GM23338 (cell line): ENCODE results near the gene RNF135.

Experiments used
- CREB1 ChIP-seq: fragments of 250-450 bp; sonication (Bioruptor Pico); IDR thresholded peaks from 2 replicates; pipeline ENCODE4 v1.5.0; 2020; ENCODE audit warnings: low read depth, mild to moderate bottlenecking, moderate library complexity
- EZH2 ChIP-seq: fragments of 200-600 bp; sonication (generic); IDR thresholded peaks from one replicate; pipeline ENCODE4 v1.8.0; 2017; ENCODE audit warnings: antibody characterized with exemption, mild to moderate bottlenecking, low read depth; ENCODE audit not compliant: unreplicated experiment
- EZH2phosphoT487 ChIP-seq: fragments of 200-600 bp; sonication (generic); IDR thresholded peaks from one replicate; pipeline ENCODE4 v1.8.1; 2018; ENCODE audit warnings: antibody characterized with exemption; ENCODE audit not compliant: unreplicated experiment
- JUNB ChIP-seq: IDR thresholded peaks from one replicate; pipeline ENCODE4 v1.6.1; 2016; ENCODE audit warnings: antibody characterized with exemption; ENCODE audit not compliant: unreplicated experiment
- NANOG ChIP-seq: IDR thresholded peaks from 2 replicates; pipeline ENCODE4 v1.6.1; 2016; ENCODE audit warnings: antibody characterized with exemption, borderline replicate concordance
- POLR2AphosphoS5 ChIP-seq: IDR thresholded peaks from 2 replicates; pipeline ENCODE4 v1.6.1; 2016; ENCODE audit warnings: antibody characterized with exemption, low read depth
- STAT1 ChIP-seq: IDR thresholded peaks from one replicate; pipeline ENCODE4 v1.6.1; 2016; ENCODE audit warnings: antibody characterized with exemption; ENCODE audit not compliant: unreplicated experiment
- ZNF114 ChIP-seq: fragments of 250-450 bp; sonication (Bioruptor Pico); IDR thresholded peaks from 2 replicates; pipeline ENCODE4 v1.5.0; 2020; ENCODE audit warnings: mild to moderate bottlenecking, moderate library complexity
- ZNF331 ChIP-seq: fragments of 250-450 bp; sonication (Bioruptor Pico); IDR thresholded peaks from 2 replicates; pipeline ENCODE4 v1.5.0; 2020; ENCODE audit warnings: low read depth, mild to moderate bottlenecking, moderate library complexity
- TF ChIP-seq, protein P1 (sequence below), 2 experiments: fragments of 200-600 bp in 1 of 2; sonication (generic) in 1 of 2; conservative IDR thresholded peaks; 2 replicates each; pipeline versions ENCODE4 v1.5.1 to v1.6.1; 2016 to 2017; ENCODE audit warnings: antibody characterized with exemption in 2 of 2, low read depth in 2 of 2, mild to moderate bottlenecking in 2 of 2, moderate library complexity in 1 of 2
- TF ChIP-seq, protein P2 (sequence below): IDR thresholded peaks from one replicate; pipeline ENCODE4 v1.6.1; 2018; ENCODE audit warnings: antibody characterized with exemption; ENCODE audit not compliant: unreplicated experiment
- TF ChIP-seq, protein P3 (sequence below): IDR thresholded peaks from 2 replicates; pipeline ENCODE4 v1.6.1; 2016; ENCODE audit warnings: antibody characterized with exemption
- TF ChIP-seq, protein P4 (sequence below): fragments of 250-450 bp; sonication (Bioruptor Pico); IDR thresholded peaks from 2 replicates; pipeline ENCODE4 v1.5.0; 2020; ENCODE audit warnings: mild to moderate bottlenecking, moderate library complexity

DNA sequence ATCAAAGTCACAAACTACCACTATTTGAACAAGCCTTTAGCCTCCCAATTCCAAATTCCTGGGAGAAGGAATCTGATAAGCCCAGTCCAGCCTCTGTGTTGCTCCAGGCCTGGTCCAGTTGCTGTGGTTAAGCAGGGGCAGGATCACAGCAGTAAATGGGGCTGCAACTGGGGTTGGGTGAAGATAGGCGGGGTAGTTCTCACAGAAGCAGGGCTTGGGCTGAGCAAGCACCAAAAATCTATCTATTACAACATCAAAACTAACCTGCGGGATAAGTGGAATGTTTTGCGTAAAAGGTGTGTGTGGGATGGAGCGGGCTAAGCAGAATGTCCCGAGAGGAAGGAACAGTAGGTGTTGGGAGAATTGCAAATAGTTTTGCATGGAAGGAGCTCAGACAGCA, 23.0 kb upstream of the RNF135 start:
- TF ChIP-seq EZH2: no peak
- TF ChIP-seq, protein P1, sequence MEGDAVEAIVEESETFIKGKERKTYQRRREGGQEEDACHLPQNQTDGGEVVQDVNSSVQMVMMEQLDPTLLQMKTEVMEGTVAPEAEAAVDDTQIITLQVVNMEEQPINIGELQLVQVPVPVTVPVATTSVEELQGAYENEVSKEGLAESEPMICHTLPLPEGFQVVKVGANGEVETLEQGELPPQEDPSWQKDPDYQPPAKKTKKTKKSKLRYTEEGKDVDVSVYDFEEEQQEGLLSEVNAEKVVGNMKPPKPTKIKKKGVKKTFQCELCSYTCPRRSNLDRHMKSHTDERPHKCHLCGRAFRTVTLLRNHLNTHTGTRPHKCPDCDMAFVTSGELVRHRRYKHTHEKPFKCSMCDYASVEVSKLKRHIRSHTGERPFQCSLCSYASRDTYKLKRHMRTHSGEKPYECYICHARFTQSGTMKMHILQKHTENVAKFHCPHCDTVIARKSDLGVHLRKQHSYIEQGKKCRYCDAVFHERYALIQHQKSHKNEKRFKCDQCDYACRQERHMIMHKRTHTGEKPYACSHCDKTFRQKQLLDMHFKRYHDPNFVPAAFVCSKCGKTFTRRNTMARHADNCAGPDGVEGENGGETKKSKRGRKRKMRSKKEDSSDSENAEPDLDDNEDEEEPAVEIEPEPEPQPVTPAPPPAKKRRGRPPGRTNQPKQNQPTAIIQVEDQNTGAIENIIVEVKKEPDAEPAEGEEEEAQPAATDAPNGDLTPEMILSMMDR (conservative IDR thresholded peaks at IDR 0.05; ENCODE audit: low read depth in 2 of 2): no peak
- TF ChIP-seq EZH2phosphoT487: no peak
- TF ChIP-seq POLR2AphosphoS5: no peak
- TF ChIP-seq, protein P2, sequence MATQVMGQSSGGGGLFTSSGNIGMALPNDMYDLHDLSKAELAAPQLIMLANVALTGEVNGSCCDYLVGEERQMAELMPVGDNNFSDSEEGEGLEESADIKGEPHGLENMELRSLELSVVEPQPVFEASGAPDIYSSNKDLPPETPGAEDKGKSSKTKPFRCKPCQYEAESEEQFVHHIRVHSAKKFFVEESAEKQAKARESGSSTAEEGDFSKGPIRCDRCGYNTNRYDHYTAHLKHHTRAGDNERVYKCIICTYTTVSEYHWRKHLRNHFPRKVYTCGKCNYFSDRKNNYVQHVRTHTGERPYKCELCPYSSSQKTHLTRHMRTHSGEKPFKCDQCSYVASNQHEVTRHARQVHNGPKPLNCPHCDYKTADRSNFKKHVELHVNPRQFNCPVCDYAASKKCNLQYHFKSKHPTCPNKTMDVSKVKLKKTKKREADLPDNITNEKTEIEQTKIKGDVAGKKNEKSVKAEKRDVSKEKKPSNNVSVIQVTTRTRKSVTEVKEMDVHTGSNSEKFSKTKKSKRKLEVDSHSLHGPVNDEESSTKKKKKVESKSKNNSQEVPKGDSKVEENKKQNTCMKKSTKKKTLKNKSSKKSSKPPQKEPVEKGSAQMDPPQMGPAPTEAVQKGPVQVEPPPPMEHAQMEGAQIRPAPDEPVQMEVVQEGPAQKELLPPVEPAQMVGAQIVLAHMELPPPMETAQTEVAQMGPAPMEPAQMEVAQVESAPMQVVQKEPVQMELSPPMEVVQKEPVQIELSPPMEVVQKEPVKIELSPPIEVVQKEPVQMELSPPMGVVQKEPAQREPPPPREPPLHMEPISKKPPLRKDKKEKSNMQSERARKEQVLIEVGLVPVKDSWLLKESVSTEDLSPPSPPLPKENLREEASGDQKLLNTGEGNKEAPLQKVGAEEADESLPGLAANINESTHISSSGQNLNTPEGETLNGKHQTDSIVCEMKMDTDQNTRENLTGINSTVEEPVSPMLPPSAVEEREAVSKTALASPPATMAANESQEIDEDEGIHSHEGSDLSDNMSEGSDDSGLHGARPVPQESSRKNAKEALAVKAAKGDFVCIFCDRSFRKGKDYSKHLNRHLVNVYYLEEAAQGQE: no peak
- no peak for TF ChIP-seq CREB1 (CRISPR knock-in tag)
- TF ChIP-seq, protein P3, sequence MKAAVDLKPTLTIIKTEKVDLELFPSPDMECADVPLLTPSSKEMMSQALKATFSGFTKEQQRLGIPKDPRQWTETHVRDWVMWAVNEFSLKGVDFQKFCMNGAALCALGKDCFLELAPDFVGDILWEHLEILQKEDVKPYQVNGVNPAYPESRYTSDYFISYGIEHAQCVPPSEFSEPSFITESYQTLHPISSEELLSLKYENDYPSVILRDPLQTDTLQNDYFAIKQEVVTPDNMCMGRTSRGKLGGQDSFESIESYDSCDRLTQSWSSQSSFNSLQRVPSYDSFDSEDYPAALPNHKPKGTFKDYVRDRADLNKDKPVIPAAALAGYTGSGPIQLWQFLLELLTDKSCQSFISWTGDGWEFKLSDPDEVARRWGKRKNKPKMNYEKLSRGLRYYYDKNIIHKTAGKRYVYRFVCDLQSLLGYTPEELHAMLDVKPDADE: no peak
- TF ChIP-seq ZNF331 (CRISPR knock-in tag): no peak
- TF ChIP-seq NANOG: no peak
- TF ChIP-seq STAT1: no peak
- no peak for TF ChIP-seq JUNB
- TF ChIP-seq, protein P4, sequence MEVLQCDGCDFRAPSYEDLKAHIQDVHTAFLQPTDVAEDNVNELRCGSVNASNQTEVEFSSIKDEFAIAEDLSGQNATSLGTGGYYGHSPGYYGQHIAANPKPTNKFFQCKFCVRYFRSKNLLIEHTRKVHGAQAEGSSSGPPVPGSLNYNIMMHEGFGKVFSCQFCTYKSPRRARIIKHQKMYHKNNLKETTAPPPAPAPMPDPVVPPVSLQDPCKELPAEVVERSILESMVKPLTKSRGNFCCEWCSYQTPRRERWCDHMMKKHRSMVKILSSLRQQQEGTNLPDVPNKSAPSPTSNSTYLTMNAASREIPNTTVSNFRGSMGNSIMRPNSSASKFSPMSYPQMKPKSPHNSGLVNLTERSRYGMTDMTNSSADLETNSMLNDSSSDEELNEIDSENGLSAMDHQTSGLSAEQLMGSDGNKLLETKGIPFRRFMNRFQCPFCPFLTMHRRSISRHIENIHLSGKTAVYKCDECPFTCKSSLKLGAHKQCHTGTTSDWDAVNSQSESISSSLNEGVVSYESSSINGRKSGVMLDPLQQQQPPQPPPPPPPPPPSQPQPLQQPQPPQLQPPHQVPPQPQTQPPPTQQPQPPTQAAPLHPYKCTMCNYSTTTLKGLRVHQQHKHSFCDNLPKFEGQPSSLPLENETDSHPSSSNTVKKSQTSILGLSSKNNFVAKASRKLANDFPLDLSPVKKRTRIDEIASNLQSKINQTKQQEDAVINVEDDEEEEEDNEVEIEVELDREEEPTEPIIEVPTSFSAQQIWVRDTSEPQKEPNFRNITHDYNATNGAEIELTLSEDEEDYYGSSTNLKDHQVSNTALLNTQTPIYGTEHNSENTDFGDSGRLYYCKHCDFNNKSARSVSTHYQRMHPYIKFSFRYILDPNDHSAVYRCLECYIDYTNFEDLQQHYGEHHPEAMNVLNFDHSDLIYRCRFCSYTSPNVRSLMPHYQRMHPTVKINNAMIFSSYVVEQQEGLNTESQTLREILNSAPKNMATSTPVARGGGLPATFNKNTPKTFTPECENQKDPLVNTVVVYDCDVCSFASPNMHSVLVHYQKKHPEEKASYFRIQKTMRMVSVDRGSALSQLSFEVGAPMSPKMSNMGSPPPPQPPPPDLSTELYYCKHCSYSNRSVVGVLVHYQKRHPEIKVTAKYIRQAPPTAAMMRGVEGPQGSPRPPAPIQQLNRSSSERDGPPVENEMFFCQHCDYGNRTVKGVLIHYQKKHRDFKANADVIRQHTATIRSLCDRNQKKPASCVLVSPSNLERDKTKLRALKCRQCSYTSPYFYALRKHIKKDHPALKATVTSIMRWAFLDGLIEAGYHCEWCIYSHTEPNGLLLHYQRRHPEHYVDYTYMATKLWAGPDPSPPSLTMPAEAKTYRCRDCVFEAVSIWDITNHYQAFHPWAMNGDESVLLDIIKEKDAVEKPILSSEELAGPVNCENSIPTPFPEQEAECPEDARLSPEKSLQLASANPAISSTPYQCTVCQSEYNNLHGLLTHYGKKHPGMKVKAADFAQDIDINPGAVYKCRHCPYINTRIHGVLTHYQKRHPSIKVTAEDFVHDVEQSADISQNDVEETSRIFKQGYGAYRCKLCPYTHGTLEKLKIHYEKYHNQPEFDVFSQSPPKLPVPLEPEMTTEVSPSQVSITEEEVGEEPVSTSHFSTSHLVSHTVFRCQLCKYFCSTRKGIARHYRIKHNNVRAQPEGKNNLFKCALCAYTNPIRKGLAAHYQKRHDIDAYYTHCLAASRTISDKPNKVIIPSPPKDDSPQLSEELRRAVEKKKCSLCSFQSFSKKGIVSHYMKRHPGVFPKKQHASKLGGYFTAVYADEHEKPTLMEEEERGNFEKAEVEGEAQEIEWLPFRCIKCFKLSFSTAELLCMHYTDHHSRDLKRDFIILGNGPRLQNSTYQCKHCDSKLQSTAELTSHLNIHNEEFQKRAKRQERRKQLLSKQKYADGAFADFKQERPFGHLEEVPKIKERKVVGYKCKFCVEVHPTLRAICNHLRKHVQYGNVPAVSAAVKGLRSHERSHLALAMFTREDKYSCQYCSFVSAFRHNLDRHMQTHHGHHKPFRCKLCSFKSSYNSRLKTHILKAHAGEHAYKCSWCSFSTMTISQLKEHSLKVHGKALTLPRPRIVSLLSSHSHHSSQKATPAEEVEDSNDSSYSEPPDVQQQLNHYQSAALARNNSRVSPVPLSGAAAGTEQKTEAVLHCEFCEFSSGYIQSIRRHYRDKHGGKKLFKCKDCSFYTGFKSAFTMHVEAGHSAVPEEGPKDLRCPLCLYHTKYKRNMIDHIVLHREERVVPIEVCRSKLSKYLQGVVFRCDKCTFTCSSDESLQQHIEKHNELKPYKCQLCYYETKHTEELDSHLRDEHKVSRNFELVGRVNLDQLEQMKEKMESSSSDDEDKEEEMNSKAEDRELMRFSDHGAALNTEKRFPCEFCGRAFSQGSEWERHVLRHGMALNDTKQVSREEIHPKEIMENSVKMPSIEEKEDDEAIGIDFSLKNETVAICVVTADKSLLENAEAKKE: no peak
- no peak for TF ChIP-seq ZNF114 (CRISPR knock-in tag)
